ENCODE measurements around the gene TMEM125. TPM values are rescaled to one million over a fixed set of nuclear protein-coding genes. Genes with fewer than 3 reads are reported as not detected.

The TMEM125 gene
- polyA plus RNA-seq, 1 of the 3 experiments (the other 2 are of a cell fraction): not detected

DNA sequence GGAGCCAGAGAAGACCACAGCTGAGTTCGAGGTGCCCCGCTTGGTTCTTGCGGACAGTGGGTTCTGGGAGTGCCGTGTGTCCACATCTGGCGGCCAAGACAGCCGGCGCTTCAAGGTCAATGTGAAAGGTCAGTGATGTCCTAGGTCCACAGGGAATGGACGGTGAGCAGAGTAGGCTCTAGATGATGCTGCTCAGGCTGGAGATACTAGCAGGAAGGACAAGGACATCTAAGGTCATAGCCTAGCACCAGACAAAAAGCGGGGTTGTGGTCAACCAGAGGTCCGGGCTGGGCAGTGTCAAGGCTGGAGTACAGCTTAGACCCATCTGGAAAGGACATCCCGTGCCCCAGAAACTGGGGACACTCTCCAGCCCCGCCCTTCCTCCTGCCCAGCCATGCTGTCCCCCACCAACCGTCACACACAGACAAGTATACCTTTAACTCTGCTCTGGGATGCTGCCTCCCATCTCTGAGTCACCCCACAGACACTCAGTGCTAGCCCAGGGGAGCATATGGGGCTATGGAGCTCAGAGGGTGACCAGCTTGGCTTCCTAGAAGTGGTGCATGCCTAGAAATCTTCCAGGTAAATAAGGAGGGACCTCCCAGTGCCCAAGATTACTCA, 39.7 kb downstream of the TMEM125 start:
- no peaks in the 10 kb centered on the region for H3K4me1 ChIP-seq (ENCODE audit: control insufficient read depth in 1 of 2, insufficient read depth in 2 of 2, low read depth in 1 of 2, low read length in 1 of 2)
- H3K36me3 ChIP-seq (replicated peaks in 1 of 2; ENCODE audit: control insufficient read depth in 1 of 2, insufficient read depth in 2 of 2, low read length in 1 of 2): no peaks in the 10 kb centered on the region
- POLR2A ChIA-PET: no interaction called here
- H3K9me2 ChIP-seq: no peaks in the 10 kb centered on the region
- no peak overlapping the region for H3K4me3 ChIP-seq (ENCODE audit: low read depth in 2 of 2, low read length in 1 of 2)
- H4K20me1 ChIP-seq (ENCODE audit: insufficient read depth): no peaks in the 10 kb centered on the region
- H3K9ac ChIP-seq: no peak overlapping the region
- WGBS (ENCODE audit: low lambda C conversion rate): 42% methylated on average over 5 of the region's 13 CpGs
- no peak for TF ChIP-seq MXI1 (IDR thresholded peaks at IDR 0.05; ENCODE audit: low read depth, low read length)
- no peak for TF ChIP-seq NRF1 (IDR thresholded peaks at IDR 0.05; ENCODE audit: low read depth, low read length)
- no peak for TF ChIP-seq SMC3 (IDR thresholded peaks at IDR 0.05; ENCODE audit: low read depth, low read length)
- TF ChIP-seq RXRA (IDR thresholded peaks at IDR 0.05; ENCODE audit: borderline replicate concordance, low read depth): no peak
- H3F3A ChIP-seq (replicated peaks; ENCODE audit: insufficient read depth): no peaks in the 10 kb centered on the region
- H3K4me2 ChIP-seq: no peak overlapping the region
- no peaks in the 10 kb centered on the region for H3K79me2 ChIP-seq (ENCODE audit: insufficient read depth)
- H3K27me3 ChIP-seq (ENCODE audit: insufficient read depth): no peaks in the 10 kb centered on the region
- no peak overlapping the region for H3K27ac ChIP-seq (ENCODE audit: low read depth in 2 of 2, low read length in 1 of 2)
- H2AFZ ChIP-seq (ENCODE audit: low read depth): no peak overlapping the region
- no peaks in the 10 kb centered on the region for H3K9me3 ChIP-seq
- CTCF ChIA-PET: interaction anchor here (1.0 kb wide), 1 partner anchor 82 kb away, joined by 3 read pairs; no protein-coding TSS in a partner anchor
- no peak for DNase-seq

DNA sequence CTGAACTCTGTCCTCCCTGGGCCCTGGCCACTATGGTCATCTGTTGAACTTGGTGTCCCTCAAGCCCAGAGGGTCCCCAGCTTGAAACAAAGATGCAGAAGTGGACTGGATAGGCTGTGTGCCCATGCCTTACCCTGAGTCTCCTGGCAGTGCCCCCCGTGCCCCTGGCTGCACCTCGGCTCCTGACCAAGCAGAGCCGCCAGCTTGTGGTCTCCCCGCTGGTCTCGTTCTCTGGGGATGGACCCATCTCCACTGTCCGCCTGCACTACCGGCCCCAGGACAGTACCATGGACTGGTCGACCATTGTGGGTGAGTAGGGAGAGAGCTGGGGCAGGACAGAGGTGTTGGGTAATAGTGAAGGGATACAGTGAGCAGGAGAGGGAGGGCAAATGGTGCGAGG, 41.7 kb downstream of the TMEM125 start:
- no peak overlapping the region for H3K9ac ChIP-seq
- CTCF ChIA-PET: no interaction called here
- DNase-seq: no peak
- H3K27me3 ChIP-seq (ENCODE audit: insufficient read depth): no peaks in the 10 kb centered on the region
- POLR2A ChIA-PET: no interaction called here
- no peaks in the 10 kb centered on the region for H4K20me1 ChIP-seq (ENCODE audit: insufficient read depth)
- no peaks in the 10 kb centered on the region for H3K9me2 ChIP-seq
- no peak overlapping the region for H3K4me3 ChIP-seq (ENCODE audit: low read depth in 2 of 2, low read length in 1 of 2)
- WGBS (ENCODE audit: low lambda C conversion rate): 39% methylated on average over 6 of the region's 9 CpGs
- H3K4me1 ChIP-seq (ENCODE audit: control insufficient read depth in 1 of 2, insufficient read depth in 2 of 2, low read depth in 1 of 2, low read length in 1 of 2): no peaks in the 10 kb centered on the region
- TF ChIP-seq SIN3A (IDR thresholded peaks at IDR 0.05; ENCODE audit: borderline replicate concordance, low read depth, low read length) (no peak), TEAD4 (IDR thresholded peaks at IDR 0.05; ENCODE audit: borderline replicate concordance, insufficient read depth) (no peak), FOXM1 (IDR thresholded peaks at IDR 0.05; ENCODE audit: low read depth) (no peak), YY1 (IDR thresholded peaks at IDR 0.05; ENCODE audit: low read depth) (no peak), GATA2 (CRISPR knock-in tag; IDR thresholded peaks at IDR 0.05) (no peak), MXI1 (IDR thresholded peaks at IDR 0.05; ENCODE audit: low read depth, low read length) (no peak), RAD21 (IDR thresholded peaks at IDR 0.05; ENCODE audit: low read length) (no peak), RCOR1 (IDR thresholded peaks at IDR 0.05; ENCODE audit: low read length) (no peak)
- TF ChIP-seq, protein P1, sequence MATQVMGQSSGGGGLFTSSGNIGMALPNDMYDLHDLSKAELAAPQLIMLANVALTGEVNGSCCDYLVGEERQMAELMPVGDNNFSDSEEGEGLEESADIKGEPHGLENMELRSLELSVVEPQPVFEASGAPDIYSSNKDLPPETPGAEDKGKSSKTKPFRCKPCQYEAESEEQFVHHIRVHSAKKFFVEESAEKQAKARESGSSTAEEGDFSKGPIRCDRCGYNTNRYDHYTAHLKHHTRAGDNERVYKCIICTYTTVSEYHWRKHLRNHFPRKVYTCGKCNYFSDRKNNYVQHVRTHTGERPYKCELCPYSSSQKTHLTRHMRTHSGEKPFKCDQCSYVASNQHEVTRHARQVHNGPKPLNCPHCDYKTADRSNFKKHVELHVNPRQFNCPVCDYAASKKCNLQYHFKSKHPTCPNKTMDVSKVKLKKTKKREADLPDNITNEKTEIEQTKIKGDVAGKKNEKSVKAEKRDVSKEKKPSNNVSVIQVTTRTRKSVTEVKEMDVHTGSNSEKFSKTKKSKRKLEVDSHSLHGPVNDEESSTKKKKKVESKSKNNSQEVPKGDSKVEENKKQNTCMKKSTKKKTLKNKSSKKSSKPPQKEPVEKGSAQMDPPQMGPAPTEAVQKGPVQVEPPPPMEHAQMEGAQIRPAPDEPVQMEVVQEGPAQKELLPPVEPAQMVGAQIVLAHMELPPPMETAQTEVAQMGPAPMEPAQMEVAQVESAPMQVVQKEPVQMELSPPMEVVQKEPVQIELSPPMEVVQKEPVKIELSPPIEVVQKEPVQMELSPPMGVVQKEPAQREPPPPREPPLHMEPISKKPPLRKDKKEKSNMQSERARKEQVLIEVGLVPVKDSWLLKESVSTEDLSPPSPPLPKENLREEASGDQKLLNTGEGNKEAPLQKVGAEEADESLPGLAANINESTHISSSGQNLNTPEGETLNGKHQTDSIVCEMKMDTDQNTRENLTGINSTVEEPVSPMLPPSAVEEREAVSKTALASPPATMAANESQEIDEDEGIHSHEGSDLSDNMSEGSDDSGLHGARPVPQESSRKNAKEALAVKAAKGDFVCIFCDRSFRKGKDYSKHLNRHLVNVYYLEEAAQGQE (IDR thresholded peaks at IDR 0.05; ENCODE audit: low read depth, low read length): no peak
- TF ChIP-seq, protein P2, sequence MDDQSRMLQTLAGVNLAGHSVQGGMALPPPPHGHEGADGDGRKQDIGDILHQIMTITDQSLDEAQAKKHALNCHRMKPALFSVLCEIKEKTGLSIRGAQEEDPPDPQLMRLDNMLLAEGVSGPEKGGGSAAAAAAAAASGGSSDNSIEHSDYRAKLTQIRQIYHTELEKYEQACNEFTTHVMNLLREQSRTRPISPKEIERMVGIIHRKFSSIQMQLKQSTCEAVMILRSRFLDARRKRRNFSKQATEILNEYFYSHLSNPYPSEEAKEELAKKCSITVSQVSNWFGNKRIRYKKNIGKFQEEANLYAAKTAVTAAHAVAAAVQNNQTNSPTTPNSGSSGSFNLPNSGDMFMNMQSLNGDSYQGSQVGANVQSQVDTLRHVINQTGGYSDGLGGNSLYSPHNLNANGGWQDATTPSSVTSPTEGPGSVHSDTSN (IDR thresholded peaks at IDR 0.05): no peak
- TF ChIP-seq, protein P3, sequence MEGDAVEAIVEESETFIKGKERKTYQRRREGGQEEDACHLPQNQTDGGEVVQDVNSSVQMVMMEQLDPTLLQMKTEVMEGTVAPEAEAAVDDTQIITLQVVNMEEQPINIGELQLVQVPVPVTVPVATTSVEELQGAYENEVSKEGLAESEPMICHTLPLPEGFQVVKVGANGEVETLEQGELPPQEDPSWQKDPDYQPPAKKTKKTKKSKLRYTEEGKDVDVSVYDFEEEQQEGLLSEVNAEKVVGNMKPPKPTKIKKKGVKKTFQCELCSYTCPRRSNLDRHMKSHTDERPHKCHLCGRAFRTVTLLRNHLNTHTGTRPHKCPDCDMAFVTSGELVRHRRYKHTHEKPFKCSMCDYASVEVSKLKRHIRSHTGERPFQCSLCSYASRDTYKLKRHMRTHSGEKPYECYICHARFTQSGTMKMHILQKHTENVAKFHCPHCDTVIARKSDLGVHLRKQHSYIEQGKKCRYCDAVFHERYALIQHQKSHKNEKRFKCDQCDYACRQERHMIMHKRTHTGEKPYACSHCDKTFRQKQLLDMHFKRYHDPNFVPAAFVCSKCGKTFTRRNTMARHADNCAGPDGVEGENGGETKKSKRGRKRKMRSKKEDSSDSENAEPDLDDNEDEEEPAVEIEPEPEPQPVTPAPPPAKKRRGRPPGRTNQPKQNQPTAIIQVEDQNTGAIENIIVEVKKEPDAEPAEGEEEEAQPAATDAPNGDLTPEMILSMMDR (IDR thresholded peaks at IDR 0.05): no peak
- TF ChIP-seq, protein P4, sequence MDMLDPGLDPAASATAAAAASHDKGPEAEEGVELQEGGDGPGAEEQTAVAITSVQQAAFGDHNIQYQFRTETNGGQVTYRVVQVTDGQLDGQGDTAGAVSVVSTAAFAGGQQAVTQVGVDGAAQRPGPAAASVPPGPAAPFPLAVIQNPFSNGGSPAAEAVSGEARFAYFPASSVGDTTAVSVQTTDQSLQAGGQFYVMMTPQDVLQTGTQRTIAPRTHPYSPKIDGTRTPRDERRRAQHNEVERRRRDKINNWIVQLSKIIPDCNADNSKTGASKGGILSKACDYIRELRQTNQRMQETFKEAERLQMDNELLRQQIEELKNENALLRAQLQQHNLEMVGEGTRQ (IDR thresholded peaks at IDR 0.05; ENCODE audit: borderline replicate concordance, low read depth, low read length): no peak
- TF ChIP-seq, protein P5, sequence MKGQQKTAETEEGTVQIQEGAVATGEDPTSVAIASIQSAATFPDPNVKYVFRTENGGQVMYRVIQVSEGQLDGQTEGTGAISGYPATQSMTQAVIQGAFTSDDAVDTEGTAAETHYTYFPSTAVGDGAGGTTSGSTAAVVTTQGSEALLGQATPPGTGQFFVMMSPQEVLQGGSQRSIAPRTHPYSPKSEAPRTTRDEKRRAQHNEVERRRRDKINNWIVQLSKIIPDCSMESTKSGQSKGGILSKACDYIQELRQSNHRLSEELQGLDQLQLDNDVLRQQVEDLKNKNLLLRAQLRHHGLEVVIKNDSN (IDR thresholded peaks at IDR 0.05; ENCODE audit: borderline replicate concordance, low read depth): no peak
- H3F3A ChIP-seq (replicated peaks; ENCODE audit: insufficient read depth): no peaks in the 10 kb centered on the region
- no peaks in the 10 kb centered on the region for H3K79me2 ChIP-seq (ENCODE audit: insufficient read depth)
- H3K27ac ChIP-seq (ENCODE audit: low read depth in 2 of 2, low read length in 1 of 2): no peak overlapping the region
- no peak overlapping the region for H2AFZ ChIP-seq (ENCODE audit: low read depth)
- H3K36me3 ChIP-seq (replicated peaks in 1 of 2; ENCODE audit: control insufficient read depth in 1 of 2, insufficient read depth in 2 of 2, low read length in 1 of 2): no peaks in the 10 kb centered on the region
- H3K4me2 ChIP-seq: no peak overlapping the region
- H3K9me3 ChIP-seq: no peaks in the 10 kb centered on the region

Measured in SK-N-SH (cell line).